CD4-positive, alpha-beta T cell treated with Interleukin-4 for 1 hour (primary cell): ENCODE data around the gene GTF2A1L.
A peak's percentile ranks its signal among the peaks of the same experiment; 100 is the strongest.
"Not testable (repeated sequence)": the region's sequence is repeated elsewhere in the genome, so short reads cannot be mapped to it uniquely, and the experiment has no call there.

Source experiments
- DNase-seq, 2 donors: peaks; one replicate each; pipeline ENCODE4 v3.0.0-alpha.2; 2020 to 2022

Gene GTF2A1L, protein sequence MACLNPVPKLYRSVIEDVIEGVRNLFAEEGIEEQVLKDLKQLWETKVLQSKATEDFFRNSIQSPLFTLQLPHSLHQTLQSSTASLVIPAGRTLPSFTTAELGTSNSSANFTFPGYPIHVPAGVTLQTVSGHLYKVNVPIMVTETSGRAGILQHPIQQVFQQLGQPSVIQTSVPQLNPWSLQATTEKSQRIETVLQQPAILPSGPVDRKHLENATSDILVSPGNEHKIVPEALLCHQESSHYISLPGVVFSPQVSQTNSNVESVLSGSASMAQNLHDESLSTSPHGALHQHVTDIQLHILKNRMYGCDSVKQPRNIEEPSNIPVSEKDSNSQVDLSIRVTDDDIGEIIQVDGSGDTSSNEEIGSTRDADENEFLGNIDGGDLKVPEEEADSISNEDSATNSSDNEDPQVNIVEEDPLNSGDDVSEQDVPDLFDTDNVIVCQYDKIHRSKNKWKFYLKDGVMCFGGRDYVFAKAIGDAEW

DNA sequence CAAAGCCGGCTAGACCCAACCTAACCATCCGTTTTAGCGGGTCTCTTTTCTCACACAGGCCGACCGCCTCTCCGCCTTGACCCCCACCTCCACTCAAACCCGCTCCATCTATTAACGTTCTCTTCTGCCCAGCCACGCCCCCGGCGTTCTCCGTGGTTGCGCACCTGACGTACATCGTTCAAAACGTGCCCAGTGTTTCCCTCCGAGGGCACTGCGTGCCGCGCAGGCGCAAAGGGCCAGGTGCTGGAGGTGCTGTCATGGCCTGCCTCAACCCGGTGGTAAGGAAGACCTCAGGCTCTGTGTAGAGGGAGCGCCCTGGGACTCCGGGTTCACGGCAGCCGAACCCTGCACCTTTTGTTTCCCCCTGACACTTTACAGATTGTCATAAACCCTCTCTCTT is at the start of gene GTF2A1L:
Gene GTF2A1L (plus strand): TSS at position 239 of the 400 bp plus-strand sequence. CDS start 19 bp downstream, at position 258.
- DNase-seq: no peak

DNA sequence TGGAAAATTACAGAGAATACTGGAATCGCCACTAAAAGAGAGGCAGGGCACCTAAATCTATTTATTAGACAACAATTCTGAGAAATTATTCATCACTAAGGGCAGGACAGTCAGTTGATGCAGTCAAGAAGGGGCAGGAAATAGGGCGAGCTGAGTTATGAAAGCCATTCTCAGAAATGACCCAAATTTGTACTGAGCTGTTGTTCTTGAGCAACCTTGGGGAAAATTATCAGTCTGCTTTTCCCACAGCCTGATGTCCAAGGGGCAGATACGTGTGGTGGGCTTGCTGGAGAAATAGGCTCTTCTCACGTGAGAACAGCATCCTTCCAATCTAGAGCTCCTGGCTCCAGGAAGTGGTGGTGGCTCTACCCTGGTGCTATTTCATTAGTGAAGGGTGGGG is 49.1 kb upstream of the GTF2A1L start:
- DNase-seq: no peak

DNA sequence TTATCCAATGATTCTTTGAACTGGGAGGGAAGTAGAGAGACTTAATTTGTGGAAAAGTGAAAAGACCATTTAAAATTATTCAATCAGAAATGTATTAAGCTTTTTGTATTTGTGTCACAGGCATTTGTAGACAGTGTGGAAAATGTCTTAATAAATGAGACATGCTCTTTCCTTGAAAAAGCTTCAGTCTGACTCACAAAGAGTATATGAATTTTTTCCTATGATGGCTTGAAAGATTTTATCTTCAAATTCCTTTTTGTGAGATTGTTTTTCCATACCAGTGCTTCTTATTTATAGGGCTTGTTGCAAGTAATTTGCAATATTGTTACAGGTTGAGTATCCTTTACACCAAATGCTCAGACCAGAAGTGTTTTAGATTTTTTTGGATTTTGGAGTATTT is 48.2 kb upstream of the GTF2A1L start:
- no peak for DNase-seq

DNA sequence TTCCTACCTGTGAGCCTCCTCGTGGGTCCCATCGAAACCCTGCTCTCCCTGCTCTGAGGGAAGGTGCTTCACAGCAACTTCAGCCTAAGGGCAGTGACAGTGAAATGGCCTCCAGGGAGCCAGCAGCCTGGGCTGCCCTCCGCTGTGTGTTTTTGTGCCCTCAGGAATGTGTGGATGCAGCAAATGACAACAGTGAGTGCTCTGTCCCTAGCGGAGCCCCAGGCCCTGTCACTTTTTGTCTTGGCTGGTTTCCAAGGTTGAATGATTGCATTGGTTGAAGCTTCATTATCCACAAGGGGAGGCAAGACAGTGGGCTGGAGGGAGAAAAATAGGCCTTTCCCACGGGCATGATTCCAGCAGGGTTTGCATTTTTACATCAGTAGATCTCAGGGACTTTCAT is 44.8 kb upstream of the GTF2A1L start:
- no peak for DNase-seq

DNA sequence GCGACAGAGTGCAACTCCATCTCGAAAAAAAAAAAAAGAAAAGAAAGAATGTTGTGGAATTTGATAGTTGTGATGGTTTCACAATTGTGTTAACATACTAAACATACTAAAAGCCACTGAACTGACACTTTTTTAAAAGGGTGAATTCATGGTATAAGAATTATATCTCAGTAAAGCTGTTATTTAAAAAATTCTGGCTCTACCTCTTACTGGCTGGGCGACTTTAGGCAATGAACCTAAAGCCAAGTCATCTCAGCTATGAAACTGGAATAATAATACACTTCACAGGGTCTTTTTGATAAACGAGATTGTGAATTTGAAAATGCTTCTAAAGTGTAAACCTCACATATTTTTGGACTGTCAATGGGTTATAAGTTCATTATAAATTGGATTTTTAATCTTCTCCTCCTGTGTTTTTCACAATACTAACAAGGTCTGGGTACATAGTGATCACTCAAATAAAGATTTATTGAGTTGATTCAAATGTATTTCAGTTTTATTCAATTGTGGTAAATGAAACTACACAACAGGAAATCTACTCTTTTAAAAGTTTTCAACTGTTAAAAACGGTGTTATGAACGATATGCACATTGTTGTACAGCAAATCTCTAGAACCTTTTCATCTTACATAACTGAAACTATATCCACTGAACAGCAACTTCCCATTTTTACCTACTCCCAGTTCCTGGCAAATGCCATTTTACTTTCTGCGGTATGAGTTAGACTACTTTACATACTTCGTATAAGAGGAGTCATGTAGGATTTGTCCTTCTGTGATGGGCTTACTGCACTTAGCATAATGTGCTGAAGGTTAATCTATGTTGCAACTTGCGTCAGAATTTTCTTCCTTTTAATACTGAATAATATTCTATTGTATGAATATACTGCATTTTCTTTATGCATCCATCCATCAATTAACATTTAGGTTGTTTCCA is 43.0 kb upstream of the GTF2A1L start:
- DNase-seq: peak in 1 of 2 donors; percentile 1

DNA sequence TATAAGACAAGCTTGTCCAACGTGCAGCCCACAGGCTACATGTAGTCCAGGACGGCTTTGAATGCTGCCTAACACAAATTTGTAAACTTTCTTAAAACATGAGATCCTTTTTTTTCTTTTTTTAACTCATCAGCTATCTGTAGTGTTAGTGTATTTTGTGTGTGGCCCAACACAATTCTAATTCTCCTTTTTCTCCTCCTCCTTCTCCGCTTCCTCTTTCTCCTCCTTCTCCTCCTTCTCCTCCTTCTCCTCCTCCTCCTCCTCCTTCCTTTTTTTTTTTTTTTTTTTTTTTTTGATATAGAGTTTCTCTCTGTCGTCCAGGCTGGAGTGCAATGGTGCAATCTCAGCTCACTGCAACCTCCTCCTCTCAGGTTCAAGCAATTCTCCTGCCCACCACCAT is 39.3 kb upstream of the GTF2A1L start:
- DNase-seq: no peak

DNA sequence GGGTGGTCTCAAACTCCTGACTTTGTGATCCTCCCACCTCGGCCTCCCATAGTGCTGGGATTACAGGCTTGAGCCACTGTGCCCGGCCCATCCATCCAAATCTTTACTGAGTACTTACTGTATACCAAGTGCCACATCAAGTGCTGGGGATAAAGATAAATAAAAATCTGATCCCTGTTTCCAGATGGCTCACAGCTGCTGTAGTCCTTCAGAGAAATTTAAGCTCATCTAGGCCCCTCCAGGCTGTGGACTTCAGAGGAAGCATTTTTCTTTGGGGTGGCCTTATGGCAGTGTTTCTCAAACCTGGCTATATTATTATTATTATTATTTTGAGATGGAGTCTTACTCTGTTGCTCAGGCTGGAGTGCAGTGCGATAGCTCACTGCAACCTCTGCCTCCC is 33.7 kb upstream of the GTF2A1L start:
- no peak for DNase-seq

DNA sequence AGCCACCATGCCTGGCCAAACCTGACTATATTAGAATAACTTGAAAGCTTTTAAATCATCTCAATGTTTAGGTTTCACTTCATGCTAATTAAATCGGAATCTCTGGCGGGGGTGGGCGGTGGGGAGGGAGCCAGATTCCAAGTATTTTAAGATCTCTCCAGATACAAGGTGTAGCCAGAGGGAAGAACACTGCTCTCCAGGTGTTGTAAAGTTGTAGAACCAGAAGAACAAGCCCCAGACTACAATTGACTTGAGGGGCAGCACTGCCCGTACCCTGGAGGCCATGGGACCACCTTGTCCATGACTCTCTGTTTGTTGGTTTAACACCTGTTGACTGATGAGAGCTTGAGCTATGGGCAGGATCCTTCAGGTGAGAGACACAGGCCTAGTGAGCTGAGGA is 33.1 kb upstream of the GTF2A1L start:
- DNase-seq: no peak

DNA sequence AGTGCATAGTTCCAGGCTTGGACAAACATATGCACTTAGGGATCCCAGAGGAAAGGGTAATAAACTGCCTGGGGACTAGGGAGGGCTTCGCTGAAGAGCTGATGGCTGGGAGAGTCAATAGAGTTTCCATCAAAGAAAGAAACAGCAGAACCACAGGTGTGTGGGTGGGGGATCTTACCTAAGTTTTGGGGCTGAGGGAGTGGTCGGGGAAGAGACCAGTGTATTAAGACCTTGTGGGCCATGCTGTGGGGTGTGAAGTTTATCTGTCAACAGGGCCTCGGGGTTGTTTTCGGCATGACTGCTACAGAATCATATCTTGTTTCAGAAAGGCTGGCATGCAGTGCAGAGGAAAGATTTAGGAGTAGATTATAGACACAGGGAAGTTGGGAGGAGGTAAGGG is 31.2 kb upstream of the GTF2A1L start:
- DNase-seq: no peak

DNA sequence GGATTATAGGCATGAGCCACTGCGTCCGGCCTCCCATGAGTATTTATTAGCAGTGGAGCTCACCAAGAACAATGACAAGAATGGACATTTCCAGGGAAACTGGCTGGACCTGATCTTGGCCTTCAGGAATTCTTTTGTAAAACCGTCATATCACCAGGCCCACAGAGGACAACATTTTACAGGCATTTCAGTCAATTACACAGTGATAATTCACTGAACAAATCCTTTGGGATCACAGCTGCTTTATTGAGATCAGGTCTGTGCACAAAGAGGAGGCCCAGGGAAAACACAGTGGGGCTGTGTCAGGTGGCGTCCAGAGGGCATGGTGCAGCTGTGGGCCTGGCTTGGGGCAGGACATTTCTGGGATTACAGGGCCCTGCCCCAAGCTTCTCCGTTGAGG is 30.1 kb upstream of the GTF2A1L start:
- no peak for DNase-seq

DNA sequence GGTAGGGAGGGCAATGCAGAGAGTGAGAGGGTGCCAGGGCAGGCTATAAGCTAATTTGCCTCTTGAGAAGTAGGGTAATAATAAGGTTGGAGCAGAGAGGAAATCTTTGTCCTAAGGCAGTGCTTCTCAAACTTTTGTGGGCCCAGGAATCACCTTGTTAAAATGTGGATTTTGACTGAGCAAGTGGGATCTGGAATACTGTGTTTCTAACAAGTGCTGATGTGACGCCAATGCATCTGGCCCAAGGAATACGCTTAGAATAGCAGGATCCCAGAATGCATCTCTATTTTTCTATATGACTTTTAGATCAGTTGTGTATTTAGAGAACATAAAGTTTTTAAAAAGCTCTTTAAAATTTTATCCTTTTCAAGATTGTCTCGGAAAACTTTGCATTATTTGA is 29.7 kb upstream of the GTF2A1L start:
- DNase-seq: no peak

DNA sequence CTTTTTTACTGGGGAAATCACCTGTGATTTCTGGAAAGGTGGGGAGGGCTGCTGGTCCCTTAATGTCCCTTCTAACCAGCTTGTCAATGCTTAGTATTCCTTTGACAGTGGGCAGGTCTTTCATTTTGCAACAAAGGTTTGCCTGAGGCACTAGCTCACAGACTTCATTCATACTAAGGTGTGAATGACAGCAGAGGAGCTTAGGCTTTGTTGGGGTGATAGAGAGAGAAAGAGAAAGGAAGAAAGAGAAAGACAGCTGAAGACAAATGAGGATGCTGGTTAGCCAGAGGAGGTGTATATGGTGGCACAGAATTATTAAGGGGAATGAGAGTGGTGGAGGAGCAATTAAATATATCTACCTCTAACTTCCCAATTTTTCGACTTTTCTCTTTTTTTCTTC is 28.9 kb upstream of the GTF2A1L start:
- no peak for DNase-seq

DNA sequence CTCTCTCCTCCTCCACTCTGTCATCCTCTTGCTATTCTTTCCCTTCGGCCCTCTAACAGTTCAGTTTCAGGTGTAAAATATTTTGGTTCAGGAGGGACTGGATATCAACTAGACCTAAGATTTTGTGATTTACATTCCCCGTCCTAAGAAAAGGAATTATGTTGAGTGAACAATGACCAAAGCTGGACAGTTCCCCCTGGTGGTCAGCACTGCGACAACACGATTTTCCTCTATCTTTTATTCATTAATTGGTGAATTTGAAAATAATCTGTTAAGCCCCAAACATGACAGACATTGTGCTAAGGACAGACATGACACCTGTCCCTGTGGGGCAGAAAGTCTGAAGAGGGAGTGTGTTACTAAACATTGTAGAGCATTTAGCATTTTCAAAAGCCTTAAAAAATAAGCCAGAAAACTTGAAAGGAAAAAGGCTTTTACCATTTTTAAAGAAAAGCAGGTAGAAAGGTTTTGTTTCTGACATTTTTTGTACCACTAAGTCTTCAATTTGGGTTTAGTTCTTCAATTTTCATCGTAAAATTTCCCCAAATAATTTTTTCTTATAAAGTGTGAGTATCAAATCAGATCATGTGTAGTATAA is 28.4 kb upstream of the GTF2A1L start:
- no peak for DNase-seq

DNA sequence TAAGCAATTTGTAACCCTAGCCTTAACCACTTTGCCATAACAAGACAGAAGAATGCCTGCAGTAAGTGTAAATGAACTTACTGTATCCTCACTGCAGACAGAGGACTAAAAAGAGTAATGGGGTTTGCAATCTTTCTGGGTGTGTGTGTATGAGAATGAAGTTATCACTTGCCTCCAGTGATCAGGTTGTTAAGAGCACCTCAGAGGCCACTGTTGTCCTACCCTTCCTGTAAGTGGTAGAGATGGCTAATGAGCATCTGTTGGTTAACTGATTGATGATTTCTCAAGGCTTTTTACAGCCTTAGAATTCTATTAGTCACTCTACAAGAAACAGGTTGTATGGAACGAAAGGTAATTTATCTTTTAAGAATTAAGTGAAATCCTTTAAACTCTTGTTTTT is 27.6 kb upstream of the GTF2A1L start:
- DNase-seq: no peak

DNA sequence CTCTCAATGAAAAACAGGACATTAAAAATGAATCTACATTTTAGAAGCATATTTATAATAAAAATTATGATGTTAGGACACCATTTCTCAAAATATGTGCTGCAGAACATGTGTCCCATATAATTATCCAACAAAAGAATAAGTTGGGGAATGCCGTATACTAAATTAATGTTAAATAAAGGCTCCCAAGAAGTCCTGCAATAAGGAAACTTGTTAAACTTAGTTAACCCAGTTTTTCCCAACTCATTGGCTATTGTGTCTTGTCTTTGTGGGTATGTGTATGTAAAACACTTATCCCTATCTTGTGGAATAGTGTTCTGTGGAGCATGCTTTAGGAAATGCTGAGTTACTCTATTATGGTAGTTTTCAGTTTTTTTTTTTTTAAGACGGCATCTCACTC is 25.6 kb upstream of the GTF2A1L start:
- DNase-seq: no peak

DNA sequence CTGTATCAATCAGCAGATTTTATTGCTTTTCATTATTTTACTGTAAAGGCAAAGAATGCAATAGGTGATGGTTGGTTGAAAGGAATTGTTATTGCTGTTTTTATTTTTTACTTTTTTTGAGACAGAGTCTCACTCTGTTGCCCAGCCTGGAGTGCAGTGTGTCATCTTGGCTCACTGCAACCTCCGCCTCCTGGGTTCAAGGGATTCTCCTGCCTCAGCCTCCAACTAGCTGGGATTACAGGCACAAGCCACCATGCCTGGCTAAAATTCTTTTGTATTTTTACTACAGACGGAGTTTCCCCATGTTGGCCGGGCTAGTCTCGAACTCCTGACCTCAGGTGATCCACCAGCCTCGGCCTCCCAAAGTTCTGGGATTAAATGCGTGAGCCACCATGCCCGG is 20.9 kb upstream of the GTF2A1L start:
- not testable (repeated sequence) for DNase-seq

DNA sequence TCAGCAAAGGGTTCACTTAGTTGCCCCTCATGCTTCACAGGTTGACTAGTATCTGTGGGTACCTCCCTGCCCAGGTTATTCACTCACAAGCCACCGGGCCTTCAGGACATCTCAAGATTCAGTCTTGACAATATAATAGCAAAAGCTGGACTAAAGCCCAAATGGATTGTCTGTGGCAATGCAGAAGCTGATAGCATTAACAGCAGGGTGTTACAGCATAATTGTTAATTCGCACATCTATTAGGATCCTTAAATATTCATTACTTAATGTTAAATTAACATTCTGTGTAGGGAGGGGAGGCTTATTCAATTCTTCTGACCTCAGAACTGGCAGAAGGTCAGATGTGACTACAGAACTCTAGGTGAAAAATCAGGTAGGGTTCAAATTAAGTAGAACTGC is 20.2 kb upstream of the GTF2A1L start:
- DNase-seq: no peak

DNA sequence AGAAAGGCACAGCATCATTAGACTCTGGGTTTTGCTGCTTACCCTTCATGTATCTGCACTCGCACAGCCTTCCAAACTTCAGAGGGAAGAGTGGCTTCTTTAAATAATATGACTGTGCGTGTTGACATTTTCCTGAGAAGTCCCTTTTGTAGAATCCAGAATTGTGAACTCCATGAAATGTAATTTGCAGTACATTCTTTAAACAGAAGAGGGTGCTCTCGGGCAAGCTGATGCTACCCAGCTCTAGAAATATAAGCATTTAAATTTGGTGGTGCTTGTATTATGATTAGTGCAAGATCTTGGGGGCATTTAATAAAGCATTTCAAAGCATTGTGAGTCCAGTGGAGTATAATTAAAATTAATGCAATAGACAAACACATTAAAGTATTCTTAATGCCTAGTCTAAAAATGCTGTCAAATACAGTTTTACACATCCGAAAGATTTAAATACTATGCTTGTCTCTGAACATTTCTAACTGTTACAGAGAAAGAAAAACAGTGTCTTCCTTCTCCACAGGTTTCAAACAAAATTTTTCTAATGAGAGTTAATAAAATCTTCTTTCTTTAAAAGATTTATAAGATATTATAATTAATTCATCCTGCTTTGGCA is 17.3 kb upstream of the GTF2A1L start:
- peak in 1 of 2 donors; percentile 22 for DNase-seq

DNA sequence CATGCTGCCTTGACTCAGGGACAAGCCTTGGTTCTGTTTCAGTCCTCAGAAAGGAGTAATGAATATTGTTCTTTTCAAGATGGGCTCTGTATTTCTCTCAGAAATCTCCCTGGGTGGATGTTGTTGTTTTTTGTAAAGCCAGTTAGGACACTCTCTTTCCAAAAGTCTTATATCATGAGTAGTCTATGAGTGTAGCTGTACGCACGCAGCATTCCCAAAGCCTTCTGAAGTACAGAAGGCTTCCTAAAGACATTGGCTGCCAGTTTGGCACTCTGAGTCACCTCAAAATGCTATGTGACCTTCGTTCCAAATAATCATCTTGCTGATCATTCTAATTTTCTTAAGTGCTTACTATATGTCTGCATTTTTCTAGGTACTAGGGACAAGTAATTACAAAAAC is 16.7 kb upstream of the GTF2A1L start:
- DNase-seq: no peak

DNA sequence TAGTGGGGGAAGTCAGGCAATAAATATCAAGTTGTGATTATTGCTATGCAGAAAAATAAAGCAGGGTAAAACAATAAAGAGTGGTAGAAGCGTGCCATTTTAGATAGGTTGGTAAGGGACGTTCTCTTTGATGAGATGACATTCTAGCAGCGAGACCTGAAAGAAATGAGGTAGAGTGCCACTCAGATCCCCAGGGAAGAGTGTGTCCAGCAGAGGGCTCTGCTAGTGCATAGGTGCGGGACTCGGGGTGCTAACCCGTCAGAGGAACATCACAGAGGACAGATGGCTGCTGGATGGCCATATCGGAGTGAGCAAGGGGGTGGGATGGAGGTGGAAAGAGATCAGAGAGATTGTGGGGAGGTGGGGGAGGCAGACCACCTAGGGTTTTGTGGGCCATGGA is 16.3 kb upstream of the GTF2A1L start:
- DNase-seq: no peak

DNA sequence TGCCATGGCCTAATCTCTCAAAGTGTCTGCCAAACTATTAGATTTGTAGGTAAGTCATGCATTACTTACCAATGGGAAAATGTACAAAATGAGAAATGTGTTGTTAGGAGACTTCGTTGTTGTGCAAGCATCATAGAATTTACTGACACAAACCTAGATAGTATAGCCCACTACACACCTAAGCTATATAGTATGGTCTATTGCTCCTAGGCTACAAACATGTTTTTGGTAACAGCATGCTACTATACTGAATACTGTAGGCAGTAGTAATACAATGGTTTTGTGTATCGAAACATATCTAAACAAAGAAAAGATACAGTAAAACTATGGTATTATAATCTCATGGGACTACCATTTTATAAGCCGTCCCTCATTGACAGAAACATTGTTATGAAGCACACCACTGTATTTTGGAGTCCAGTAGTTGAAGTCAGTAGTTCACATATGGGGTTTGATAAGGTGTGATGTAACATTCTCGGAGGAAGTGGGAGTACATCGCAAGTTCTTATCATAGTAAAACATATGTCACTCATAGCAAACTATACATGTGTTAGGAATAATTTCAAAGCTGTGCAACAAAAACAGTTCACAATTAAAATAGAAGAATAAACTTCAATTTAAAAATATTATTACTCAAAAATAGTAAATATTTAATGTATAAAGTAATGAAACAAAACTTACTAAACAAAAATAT is 12.0 kb upstream of the GTF2A1L start:
- DNase-seq: no peak

DNA sequence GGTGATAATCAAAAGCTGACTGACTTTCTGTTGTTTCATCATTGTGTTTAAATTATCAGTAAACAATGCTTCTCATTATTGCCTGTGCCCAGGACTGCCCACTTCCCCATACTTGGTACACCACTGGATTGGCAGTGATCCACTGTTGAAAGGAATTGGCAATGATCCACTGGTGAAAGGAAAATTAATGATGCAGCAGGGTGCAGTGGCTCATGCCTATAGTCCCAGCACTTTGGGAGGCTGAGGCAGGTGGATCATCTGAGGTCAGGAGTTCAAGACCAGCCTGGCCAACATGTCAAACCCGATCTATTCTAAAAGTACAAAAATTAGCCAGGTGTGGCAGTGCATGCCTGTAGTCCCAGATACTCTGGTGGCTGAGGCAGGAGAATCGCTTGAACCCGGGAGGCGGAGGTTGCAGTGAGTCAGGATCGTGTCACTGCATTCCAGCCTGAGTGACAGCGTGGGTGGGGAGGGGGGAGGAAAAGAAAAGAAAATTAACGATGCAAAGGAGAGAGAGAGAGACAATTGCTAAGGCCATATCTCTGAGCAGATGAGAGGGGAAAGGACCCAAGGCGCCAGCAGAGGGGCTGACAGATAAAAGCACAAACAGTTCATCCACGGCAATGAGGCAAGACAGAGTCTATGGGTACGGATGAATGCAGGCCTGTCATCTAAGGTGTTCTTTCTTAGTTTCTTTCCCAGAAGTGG is 10.2 kb upstream of the GTF2A1L start:
- no peak for DNase-seq
